Measurements from ENCODE around the gene RAD54L. TPM values are rescaled to one million over a fixed set of nuclear protein-coding genes. Genes with fewer than 3 reads are reported as not detected.

Gene RAD54L
- total RNA-seq, 6 donors from 2014 or later = 0.78 to 2.4 (median 1.6) TPM; not detected in 2

- 93 to 94% methylated on average over 8 of the region's 8 CpGs for WGBS, 2 donors
- H3K4me3 ChIP-seq = no peak overlapping the region
- H3K4me1 ChIP-seq = peaks cover 16 to 34% (median 20%) of the 10 kb centered on the region in 4 donors
- H3K36me3 ChIP-seq = peaks cover 9 to 19% (median 15%) of the 10 kb centered on the region in 4 donors
- no peak for TF ChIP-seq POLR2AphosphoS5 (IDR thresholded peaks at IDR 0.05)
- TF ChIP-seq EP300 (IDR thresholded peaks at IDR 0.05) = no peak
- no peak for TF ChIP-seq POLR2A (IDR thresholded peaks at IDR 0.05)
- TF ChIP-seq CTCF (IDR thresholded peaks at IDR 0.05) = no peak
- no peaks in the 10 kb centered on the region for H3K9me3 ChIP-seq
- no peak overlapping the region for H3K27ac ChIP-seq
- ATAC-seq (ENCODE audit: low FRiP score in 2 of 2) = no peak
- no peak for DNase-seq
- no peaks in the 10 kb centered on the region for H3K27me3 ChIP-seq
These were observed 58.6 kb downstream of the RAD54L start for GRCh38 chr1:46306159-46306530.

- H3K9me3 ChIP-seq = no peaks in the 10 kb centered on the region
- peaks cover 18 to 54% (median 45%) of the 10 kb centered on the region in 4 donors for H3K36me3 ChIP-seq
- no peak overlapping the region for H3K27ac ChIP-seq
- H3K4me3 ChIP-seq = no peak overlapping the region
- no peaks in the 10 kb centered on the region for H3K27me3 ChIP-seq
- ATAC-seq (ENCODE audit: low FRiP score in 2 of 2) (no peak), DNase-seq (no peak)
- peaks cover 6 to 23% (median 9%) of the 10 kb centered on the region in 4 donors for H3K4me1 ChIP-seq
- TF ChIP-seq POLR2AphosphoS5 (IDR thresholded peaks at IDR 0.05) = no peak
- no peak for TF ChIP-seq EP300 (IDR thresholded peaks at IDR 0.05)
- TF ChIP-seq POLR2A (IDR thresholded peaks at IDR 0.05) = no peak
- TF ChIP-seq CTCF (IDR thresholded peaks at IDR 0.05) = no peak
- WGBS, 2 donors = 86 to 90% methylated on average over 16 of the region's 16 CpGs
These were observed 62.0 kb downstream of the RAD54L start for GRCh38 chr1:46309401-46310159.

DNA sequence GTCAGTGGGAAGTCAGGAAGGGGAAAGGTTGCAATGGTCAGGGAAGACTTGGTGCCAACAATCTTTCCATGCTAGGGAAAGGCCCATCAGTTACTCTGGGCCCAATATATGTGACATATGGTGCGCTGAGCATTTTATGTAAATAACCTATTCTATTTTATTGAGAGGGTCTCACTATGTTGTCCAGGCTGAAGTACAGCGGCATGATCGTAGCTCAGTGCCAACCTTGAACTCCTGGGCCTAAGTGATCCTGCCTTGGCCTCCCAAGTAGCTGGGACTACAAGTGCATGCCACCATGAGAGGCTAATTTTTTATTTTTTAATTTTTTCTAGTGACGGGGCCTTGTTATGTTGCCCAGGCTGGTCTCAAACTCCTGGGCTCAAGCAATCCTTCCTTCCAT, 62.8 kb downstream of the RAD54L start:
- TF ChIP-seq POLR2AphosphoS5 (IDR thresholded peaks at IDR 0.05) = no peak
- no peak for TF ChIP-seq EP300 (IDR thresholded peaks at IDR 0.05)
- no peak for TF ChIP-seq POLR2A (IDR thresholded peaks at IDR 0.05)
- no peak for TF ChIP-seq CTCF (IDR thresholded peaks at IDR 0.05)
- WGBS, 2 donors = 100% methylated on average over 4 of the region's 4 CpGs
- Histone ChIP-seq H3K27ac (no peak overlapping the region), H3K4me1 (peaks cover under 1 to 15% (median 3%) of the 10 kb centered on the region in 4 donors), H3K4me3 (no peak overlapping the region), H3K27me3 (no peaks in the 10 kb centered on the region), H3K36me3 (peaks cover 22 to 60% (median 49%) of the 10 kb centered on the region in 4 donors), H3K9me3 (no peaks in the 10 kb centered on the region)
- DNase-seq = no peak
- no peak for ATAC-seq (ENCODE audit: low FRiP score in 2 of 2)

DNA sequence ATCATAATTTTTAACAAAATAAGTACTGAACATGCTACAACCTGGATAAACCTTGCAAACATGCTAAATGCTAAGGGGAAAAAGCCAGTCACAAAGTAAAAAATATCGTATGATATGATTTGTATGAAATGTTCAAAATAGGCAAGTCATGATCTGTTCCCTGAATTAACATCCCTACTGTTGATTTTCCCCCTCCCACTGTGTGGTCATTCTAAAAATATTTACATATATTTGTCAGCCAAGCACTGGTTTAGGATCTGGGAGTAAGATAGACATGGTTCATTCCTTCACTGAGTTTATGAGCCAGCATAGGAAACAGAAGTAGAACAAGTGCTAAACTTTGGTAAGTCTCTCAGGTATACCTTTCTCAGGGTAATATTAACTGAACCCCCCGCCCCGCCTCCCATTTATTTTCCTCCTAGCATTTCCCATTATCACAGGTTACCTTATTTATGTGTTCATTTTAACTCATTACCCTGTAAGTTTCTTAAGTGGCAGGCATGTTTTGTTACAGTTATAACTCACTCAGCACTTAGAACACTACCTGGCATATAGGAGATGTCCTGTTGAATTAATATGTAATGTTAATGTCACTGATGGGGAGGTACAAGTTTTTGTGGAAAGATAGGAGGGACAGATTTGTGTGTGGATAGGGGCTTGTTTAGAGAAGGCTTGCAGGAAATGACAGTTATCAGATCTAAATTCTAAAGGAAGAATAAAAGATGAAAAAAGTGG, 68.3 kb downstream of the RAD54L start:
- Histone ChIP-seq H3K4me3 (no peak overlapping the region), H3K27ac (no peak overlapping the region), H3K36me3 (peaks cover 16 to 68% (median 56%) of the 10 kb centered on the region in 4 donors), H3K4me1 (no peaks in the 10 kb centered on the region), H3K27me3 (no peaks in the 10 kb centered on the region), H3K9me3 (no peaks in the 10 kb centered on the region)
- TF ChIP-seq POLR2A (IDR thresholded peaks at IDR 0.05) = no peak
- TF ChIP-seq CTCF (IDR thresholded peaks at IDR 0.05) = no peak
- TF ChIP-seq POLR2AphosphoS5 (IDR thresholded peaks at IDR 0.05) = no peak
- TF ChIP-seq EP300 (IDR thresholded peaks at IDR 0.05) = no peak
- 90 to 93% methylated on average over 3 of the region's 3 CpGs for WGBS, 2 donors
- DNase-seq (no peak), ATAC-seq (ENCODE audit: low FRiP score in 2 of 2) (no peak)
